Ureter (tissue), 1 donor: ENCODE data around the gene PRKCH. TPM values are rescaled to one million over a fixed set of nuclear protein-coding genes. Genes with fewer than 3 reads are reported as not detected.
A peak's percentile ranks its signal among the peaks of the same experiment; 100 is the strongest.
"Not testable (repeated sequence)": the region's sequence is repeated elsewhere in the genome, so short reads cannot be mapped to it uniquely, and the experiment has no call there.

ENCODE experiments used
- DNase-seq: peaks from one replicate; pipeline ENCODE4 v3.0.0-alpha.2; 2020; ENCODE audit warnings: low spot score
- total RNA-seq: library from RNA; stranded (reverse); gene quantifications from one replicate; pipeline ENCODE4 v1.2.4, GENCODE V29; 2023
- donor health status: DM: yes; HTN: yes; CAD: no.

PRKCH gene
- total RNA-seq, 1 donor from 2014 or later: 90.2 TPM

DNA sequence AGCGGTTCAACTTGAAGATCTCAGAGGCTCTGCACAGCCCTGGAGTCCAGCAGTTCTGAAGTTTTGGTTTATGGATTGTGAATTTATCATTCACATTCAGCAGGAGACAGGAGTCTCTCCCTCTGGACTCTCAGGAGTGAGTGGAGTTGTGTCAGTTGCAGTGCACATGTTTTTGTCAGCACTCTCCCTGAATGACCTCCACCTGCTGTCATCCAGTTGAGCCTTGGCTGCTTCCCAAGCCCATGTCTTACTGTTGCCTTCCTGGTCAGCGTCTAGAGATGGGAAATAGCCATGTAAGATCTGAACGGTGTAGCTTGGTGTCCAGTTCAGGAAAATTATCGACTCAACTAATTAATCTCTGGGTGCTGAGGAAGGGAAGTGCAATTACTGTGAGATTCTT, 133.2 kb downstream of the PRKCH start:
- no peak for DNase-seq

DNA sequence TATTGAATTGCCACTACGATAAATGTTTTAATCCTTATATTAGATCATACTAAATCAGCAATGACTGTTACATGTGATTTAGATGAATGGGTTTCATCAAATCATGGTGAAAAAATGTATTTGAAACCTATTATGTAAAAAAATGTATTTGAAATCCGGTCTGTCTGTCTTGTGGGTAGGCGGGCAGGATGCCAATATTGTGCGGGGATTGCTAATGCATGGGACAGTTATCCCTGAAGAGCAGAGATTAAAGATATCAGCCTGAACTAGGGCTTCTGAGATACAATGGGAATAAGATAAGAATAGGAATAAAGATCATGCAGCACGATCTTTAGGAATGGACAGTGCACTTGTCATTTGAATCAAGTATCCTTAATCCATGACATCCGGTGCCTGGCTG, 134.0 kb downstream of the PRKCH start:
- DNase-seq: no peak

DNA sequence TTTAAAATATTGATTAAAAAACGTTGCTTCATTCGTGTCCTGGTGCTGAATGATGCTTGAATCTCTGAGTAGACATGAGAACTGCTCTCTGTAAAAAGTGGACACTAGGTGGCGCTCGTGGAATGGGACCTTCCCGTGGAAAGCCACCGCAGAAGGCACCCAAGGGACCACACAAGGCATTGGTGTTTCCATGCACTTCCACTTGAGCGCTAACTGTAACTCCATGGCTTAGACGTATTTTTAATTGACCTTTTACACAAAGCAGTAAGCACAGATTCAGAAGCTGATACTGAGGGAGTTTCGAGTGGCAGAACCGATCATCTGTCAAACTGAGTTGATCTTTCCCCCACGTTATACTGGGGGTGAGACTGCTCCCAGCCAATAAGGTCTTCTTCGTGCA, 135.3 kb downstream of the PRKCH start:
- DNase-seq: peak; percentile 87

DNA sequence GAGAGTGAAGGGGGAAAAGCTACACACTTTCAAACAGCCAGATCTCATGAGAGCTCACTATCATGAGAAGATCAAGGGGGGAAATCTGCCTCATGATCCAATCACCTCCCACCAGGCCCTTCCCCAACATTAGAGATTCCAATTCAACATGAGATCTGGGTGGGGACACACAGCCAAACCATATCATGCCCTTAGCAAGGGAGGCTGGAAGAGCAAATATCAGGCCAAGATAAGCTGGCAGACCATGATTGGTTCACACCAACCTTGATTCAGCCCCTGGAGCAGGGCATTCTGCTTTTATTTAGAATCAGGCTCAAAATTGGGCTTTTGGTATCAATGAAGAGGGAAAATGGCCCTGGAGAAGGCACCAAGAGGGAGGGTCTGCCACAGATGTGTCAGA, 137.4 kb downstream of the PRKCH start:
- no peak for DNase-seq

DNA sequence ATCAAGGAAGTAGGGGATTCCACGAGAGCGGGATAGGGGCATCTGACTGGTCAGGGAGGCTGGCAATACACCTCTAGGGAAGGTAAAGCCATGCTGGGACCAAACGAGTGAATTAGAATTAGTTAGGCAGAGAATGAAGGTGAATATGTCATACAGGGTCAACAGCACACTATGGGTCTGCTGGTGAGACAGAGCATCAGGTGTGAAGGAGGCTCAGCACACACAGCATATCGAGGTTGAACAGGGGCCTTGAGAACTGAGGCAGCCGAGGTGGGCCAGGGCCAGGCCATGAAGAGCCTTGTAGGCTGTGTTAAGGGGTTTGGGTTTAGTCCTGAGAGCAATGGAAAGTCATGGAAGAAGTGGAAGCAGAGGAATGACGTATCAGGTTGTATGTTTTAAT, 137.8 kb downstream of the PRKCH start:
- no peak for DNase-seq

DNA sequence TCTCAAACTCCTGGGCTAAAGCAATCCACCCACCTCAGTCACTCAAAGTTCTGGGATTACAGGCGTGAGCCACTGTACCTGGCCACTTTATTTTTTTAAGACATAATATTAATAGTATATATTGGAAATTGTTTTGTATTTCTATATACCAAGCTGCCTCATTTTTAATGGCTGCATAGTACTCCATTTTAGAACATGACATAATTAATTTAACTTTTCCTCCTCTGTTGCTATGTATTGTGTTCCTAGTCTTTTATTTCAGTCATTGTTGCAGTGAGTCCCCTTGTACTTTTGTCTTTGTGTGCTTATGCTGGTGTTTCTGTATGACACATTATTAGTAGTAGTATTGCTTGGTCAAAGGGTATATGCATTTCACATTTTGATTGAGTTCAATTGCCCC, 138.7 kb downstream of the PRKCH start:
- no peak for DNase-seq

DNA sequence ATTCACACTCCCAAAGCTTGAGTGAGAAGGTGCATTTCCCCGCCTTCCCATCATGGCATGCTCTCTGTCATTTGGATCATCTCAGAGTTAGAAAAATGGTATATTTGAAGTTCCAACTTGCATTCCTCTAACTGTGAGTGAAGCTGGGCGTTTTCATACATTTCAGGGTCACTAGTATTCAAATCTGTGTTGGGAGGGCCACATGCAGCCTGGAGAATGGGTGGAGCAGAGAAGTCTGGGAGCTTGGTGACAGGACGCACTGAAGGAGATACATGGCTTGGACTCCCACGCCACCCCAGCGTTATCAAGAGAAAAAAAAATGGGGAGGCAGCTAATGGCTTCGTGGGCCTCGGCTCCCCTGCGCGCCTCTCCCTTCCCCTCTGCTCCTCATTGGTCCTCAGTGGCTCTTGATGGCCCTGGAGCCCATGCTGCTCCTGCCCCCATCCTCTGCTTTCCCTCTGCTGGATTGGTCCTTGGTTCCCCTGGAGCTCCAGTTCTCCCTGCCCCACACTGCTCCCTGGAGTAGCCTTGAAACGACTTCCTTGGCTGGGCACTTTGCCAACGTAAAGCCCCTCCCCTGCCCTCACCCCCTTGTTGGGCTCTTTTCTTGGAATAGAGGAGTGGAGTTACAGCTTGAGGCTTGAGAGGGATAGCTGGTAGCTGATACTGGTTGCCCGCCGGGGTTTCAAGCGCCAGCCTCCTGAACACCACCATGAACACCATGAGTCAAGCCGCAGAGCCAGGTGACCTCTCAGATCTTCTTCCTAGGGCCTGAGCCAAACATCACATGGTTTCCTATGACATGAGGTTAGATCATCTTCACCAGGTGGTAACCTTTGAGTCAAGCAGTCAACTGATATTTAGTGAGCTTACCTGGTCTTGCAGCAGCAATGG, 139.6 kb downstream of the PRKCH start:
- no peak for DNase-seq

DNA sequence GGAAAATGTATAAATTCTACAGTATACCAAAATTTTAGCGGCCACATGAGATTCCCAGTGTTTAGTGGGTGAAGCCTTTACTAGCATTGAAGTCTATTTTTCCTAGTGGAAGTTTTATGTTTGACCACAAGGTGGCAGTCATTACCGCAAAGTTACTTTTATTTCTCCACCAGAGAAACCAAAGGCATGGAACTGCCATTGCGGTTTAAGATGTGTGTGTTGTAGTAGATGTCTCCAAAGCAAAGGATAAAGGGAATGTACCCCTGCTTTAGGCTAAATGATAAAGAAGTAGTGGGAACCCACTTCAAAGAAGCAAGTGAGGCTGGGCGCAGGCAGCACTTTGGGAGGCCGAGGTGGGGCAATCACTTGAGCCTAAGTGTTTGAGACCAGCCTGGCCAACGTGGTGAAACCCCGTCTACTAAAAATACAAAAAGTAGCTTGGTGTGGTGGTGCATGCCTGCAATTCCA, 140.5 kb downstream of the PRKCH start:
- DNase-seq: no peak

DNA sequence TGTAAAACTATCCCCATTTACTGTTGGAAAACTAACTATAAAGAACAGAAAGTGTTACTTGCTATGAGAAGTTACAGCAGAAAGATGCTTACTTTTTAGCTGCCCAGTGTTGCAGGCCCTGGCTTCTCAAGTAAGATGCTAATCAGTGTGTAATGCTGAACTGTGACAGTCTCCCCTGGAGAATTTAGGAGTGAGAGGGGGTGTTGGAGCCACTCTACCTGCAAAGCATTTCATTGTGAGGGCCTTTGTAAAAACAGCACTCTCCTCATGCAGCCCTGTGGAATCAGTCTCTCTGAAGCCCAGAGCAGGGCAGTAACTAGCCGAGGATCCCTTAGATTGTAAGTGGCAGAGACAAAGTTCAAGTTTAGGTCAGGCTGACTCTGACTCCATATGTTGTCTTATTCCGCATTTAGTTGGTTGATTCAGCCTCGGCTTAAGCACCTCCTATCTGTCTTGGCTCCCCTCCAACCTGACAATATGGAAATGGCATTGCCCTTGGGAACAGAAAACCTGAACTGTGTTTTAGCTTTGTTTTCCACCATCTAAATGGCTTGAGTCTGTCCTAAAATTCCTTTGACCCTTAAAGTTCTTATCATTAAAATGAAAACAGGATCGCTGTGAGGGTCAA, 141.3 kb downstream of the PRKCH start:
- DNase-seq: no peak

DNA sequence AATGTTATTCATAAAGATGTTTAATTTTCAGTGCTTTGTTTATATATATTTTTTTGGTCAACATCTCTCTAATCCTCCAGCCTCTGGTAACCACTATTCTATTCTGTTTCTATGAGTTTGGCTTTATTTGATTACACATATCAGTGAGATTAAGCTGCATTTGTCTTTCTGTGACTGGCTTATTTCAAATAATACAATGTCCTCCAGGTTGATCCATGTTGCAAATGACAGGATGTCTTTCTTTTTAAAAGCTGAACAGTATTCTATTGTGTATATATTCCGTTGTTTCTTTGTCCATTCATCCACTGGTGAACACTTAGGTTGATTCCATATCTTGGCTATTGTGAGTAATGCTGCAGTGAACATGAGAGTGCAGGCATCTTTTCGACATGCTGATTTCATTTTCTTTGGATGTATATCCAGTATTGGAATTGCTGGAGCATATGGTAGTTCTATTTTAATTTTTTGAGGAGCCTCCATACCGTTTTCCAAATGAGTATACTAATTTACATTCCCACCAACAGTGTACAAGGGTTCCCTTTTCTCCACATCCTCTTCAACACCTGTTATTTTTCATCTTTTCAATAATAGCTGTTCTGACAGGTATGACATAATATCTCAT, 142.4 kb downstream of the PRKCH start:
- DNase-seq: no peak

DNA sequence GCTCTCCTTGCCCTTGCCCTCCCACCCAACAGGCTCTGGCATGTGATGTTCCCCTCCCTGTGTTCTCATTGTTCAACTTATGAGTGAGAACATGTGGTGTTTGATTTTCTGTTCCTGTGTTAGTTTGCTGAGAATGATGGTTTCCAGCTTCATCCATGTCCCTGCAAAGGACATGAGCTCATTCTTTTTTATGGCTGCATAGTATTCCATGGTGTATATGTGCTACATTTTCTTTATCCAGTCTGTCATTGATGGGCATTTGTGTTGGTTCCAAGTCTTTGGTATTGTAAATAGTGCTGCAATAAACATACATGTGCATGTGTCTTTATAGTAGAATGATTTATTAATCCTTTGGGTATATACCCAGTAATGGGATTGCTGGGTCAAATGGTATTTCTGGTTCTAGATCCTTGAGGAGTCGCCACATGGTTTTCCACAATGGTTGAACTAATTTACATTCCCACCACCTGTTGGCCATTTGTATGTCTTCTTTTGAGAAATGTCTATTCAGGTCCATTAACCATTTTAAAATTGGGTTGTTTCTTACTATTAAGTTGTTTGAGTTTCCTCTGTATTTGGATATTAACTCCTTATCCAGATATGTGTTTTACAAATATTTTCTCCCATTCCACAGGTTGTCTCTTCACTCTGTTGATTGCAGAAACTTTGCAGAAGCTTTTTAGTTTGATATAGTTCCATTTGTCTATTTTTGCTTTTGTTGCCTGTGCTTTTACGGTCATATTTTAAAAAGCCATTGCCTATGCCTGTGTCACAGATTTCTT, 143.4 kb downstream of the PRKCH start:
- DNase-seq: not testable (repeated sequence)

DNA sequence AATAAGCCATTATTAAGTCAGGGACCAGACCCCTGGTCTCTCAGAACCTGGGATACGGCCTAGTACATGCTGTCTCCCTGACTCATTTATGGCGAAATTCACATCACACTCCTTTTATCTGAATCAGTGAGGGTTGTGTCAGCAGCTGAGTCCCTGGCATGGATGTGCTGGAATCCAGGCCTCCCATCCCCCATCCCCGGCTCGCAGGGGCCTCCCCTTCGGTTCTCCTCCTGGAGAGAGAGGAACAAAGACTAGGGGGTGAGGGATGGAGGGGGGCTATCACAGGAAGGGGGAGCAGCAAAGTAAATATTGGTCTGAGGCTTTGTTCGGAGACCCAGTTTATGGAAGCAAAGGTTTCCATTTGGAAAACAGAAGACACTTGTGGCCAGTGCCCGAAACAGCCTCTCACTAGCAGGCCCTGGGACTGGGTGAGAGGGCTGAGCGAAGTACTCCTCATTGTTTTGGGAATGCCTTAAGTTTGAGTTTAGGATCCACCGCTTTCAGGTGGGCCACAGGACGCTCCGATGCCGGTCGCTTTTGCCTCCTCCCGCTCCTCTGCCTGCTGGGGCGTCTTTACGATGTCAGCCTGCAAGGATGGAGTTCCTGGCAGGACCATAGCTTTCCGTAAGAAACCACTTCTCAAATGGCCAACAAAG, 145.0 kb downstream of the PRKCH start:
- DNase-seq: peak; percentile 78

DNA sequence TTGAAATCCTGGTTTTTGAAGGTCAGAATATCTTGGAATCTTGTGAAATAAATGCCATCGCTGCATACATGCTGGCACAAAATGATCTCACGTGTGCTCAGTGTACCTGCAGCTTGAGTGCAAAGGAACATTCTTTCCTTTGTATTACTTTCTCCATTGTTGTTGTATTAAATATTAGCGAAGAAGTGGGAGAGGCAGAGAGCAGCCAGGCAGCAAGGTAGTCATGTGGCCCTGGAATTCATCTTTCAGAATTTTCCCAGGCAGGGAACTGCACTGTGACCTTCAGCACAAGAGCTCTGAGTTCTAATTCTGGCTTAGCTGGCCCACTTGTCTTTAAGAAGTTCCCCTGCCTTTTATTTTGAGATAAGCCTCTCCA, 145.5 kb downstream of the PRKCH start:
- no peak for DNase-seq

DNA sequence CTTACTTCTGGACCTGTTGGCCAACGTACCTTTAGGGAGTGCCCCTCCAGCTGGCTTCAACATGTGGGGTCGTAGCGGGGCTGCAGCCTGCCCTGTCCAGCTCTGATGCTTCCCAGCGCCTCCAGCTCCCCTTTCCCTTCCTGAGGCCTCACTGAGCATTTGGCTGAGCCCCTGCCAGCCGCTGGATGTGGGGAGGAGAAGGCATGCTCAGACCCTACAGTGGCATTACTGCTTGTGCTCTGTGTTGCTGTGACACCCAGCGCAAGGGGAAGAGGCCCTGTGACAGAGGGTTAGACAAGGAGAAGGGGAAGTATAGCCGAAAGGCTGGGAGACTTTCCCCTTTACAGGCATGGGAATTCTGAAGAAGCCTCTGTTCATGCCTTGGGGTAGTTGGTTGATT, 145.9 kb downstream of the PRKCH start:
- no peak for DNase-seq

DNA sequence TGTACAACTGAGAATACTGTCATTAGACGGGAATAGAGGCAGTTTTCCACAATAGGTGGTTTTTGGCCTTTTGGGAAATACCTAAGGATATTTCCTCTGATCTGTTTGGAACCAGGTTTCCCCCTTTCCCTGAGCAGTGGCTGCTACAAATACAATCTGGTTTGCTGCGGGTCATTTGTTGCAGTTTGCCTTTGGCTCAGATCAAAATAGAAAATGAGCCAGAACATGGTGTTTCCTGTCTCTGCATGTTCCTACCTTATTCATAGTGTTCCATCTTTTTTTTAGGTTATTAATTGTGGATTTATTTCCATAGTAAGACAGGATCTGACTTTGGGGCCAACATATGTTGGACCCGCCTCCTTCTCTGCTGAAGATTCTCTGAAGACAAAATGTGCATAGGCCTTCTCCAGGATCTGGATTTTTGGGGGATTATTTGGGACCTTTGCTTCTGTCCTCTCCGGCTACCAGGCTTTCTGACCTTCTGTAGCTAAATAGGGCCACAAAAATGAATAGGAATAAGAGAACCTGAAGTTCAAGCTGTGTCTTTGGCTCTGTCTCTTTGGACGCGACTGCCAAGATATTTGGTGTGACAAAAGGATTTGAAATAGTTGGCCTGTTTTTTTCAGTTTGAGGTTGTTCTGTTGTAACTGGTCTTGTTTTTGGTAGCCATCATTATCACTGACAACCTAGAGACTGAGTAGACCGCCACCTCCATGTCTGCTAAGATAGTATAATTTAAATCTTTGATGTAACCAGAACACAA, 146.9 kb downstream of the PRKCH start:
- DNase-seq: no peak

DNA sequence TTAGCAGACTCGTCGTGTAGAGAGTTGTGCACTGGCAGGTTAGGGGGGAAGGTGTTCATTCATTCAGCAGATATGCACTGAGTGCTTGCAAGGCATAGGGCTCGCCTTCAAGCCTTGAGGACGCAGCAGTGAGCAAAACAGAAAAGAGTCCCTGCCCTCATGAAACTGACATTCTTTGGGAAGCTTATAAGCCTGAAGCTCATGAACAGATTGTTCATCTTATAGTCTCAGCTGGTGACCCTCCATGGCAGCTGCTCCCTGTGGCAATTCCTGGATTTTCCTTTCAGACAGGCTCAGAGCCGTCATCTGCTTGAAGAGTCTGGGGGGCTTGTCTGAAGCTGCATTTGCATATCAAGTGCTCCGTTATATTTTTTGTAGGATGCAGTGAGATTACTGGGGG, 148.4 kb downstream of the PRKCH start:
- DNase-seq: no peak

DNA sequence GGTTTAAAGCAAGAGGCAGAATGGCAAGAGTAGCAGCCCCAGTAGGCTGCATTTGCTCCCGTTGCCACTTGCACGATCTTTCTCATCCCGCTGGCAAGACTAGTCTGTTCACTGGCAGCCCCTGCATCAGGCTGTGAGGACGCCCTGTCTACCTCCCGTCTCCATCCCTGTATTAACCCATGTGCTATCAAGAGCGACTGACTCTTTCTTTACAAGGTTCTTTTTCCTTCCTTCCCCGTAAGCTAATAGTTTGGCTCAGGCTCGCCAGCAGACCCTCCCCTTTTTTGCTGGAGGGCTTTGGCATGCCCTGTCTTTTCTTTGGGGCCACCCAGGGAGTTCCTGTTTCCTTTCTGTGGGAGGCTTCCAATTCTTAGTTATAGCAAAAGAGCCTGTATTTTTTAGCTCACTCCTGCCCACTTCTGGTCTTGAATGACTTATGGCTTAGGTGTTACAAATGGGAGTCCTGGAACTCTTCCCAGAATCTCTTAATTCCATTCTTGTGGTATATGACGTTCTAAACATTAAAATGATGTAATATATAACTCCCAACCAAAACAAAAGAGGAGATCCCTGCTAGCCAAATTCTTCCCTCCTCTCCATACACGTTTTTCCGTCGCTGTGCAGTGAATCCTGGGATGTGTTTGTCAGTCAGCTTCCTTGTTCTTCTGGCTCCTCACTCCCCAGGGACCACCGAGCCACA, 149.0 kb downstream of the PRKCH start:
- no peak for DNase-seq

DNA sequence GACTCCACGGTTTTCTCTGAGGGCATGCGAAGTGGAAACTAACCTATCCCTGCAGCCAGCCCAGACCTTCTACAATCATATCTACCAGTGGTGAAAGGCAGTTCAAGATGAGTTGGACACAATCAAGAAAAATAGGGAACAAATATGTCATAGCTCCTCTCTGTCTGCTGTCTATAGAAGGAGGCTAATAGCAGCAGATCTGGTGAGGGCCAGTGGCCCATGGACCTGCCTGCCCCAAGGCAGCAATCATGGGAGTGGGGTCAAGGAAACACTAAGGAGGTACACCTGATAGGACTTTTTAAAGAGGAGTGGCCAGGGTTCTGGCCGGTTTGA, 149.5 kb downstream of the PRKCH start:
- DNase-seq: no peak

DNA sequence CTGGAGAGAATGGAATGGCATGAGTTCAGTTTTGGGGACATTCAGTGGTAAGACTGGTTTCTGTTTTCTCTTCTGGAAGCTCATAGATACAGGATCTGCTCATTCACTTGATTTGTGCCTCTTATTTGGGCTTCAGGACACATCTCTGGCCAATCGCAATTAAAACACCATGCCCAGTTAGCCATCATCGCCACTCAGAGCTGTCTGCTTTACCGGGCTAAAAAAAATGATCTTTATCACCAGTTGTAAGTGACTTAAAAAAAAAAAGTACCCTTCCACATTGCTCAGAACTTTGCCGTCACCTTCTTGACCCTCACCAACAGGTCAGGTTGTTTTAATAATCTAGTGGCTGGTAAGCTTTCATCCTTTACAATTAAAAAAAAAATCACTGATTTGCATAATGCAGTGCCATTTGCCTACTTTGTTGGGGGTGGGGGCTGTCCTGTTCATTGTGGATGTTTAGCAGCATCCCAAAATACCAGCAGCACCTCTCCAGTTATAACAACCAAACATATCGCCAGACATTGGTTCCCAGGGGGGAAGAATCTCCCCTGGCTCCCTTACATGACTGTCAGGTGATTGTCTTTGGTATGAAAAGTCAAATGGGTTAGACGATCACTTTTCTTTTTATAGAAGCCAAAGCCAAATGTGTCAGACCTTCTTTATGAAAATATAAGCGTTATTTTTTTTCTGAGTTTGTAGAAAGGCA, 150.1 kb downstream of the PRKCH start:
- DNase-seq: no peak
